ENCODE data around the gene NR1D1.
A peak's percentile ranks its signal among the peaks of the same experiment; 100 is the strongest.

Gene NR1D1

GRCh38 chr17:40074871-40075200 is 25.6 kb downstream of the NR1D1 start:
- no peak for DNase-seq

GRCh38 chr17:40074175-40074512 is 26.2 kb downstream of the NR1D1 start:
- DNase-seq: no peak

GRCh38 chr17:40073454-40074174 is 26.8 kb downstream of the NR1D1 start:
- DNase-seq: no peak

- no peak for DNase-seq
Measured at GRCh38 chr17:40072735-40073346, 27.5 kb downstream of the NR1D1 start.

GRCh38 chr17:40072040-40072734 is 28.2 kb downstream of the NR1D1 start:
- no peak for DNase-seq

- DNase-seq: no peak
Measured at GRCh38 chr17:40071313-40072039, 28.9 kb downstream of the NR1D1 start.

GRCh38 chr17:40070709-40071312 is 29.6 kb downstream of the NR1D1 start:
- no peak for DNase-seq

- DNase-seq: peak; percentile 27
Measured at GRCh38 chr17:40069751-40070708, 30.4 kb downstream of the NR1D1 start.

GRCh38 chr17:40068917-40069750 is 31.3 kb downstream of the NR1D1 start:
- DNase-seq: peak; percentile 85

- no peak for DNase-seq
Measured at GRCh38 chr17:40068584-40068916, 31.8 kb downstream of the NR1D1 start.

GRCh38 chr17:40068129-40068581 is 32.2 kb downstream of the NR1D1 start:
- DNase-seq: no peak

- DNase-seq: no peak
Measured at GRCh38 chr17:40067710-40068109, 32.7 kb downstream of the NR1D1 start.

GRCh38 chr17:40065769-40066510 is 34.4 kb downstream of the NR1D1 start:
- no peak for DNase-seq

- no peak for DNase-seq
Measured at GRCh38 chr17:40064971-40065768, 35.2 kb downstream of the NR1D1 start.

GRCh38 chr17:40063901-40064531 is 36.4 kb downstream of the NR1D1 start:
- peak; percentile 18 for DNase-seq

- DNase-seq: peak; percentile 23
Measured at GRCh38 chr17:40063187-40063771, 37.1 kb downstream of the NR1D1 start.

- peak; percentile 73 for DNase-seq
Measured at GRCh38 chr17:40062329-40063186, 37.8 kb downstream of the NR1D1 start, which contains the start of gene THRA. THRA (plus strand) TSS chr17:40062965; CDS start chr17:40074489, 11,524 bp downstream.
